Endothelial cell of umbilical vein (primary cell): ENCODE results near the gene RTL10. TPM values are rescaled to one million over a fixed set of nuclear protein-coding genes. Genes with fewer than 3 reads are reported as not detected.

Experiments
- BruUV-seq: library from RNA; stranded (reverse); fragments of 400-500 nt; replicated peaks from 2 replicates; lab custom pipeline; 2021; lab: Mats Ljungman, UMichigan
- CTCF ChIA-PET: fragments of 300-600, 350-600 bp; sonication (Branson Sonifier 250); formaldehyde crosslinking; loops from one replicate; lab custom pipeline; 2021; ENCODE audit warnings: antibody characterized with exemption, inconsistent platforms; lab: Charles Lee
- POLR2A ChIA-PET: fragments of 300-600, 350-600 bp; sonication (Branson Sonifier 250); formaldehyde crosslinking; loops from one replicate; lab custom pipeline; 2021; ENCODE audit warnings: antibody characterized with exemption, inconsistent platforms; lab: Charles Lee
- DNase-seq: peaks from one replicate; pipeline ENCODE4 v3.0.0-alpha.2; 2011; ENCODE audit warnings: low read depth, low spot score
- FAIRE-seq: peaks from 2 replicates; lab custom pipeline; 2011; peaks lifted over from hg19 to GRCh38; lab: Jason Lieb, UNC
- H2AFZ ChIP-seq: 2 replicates; pipeline ENCODE4 v1.6.0; 2012; ENCODE audit warnings: low read depth, low read length, control low read depth, inconsistent platforms
- H3K27ac ChIP-seq: 2 replicates; pipeline ENCODE4 v1.5.1; 2011; ENCODE audit warnings: low read depth, mild to moderate bottlenecking, control low read depth, low read length, moderate library complexity; ENCODE audit not compliant: insufficient read depth
- H3K27me3 ChIP-seq, 2 experiments: 2 replicates each; pipeline versions ENCODE4 v1.6.0 to v1.6.1; 2011; ENCODE audit warnings: low read length in 2 of 2, mixed read lengths in 1 of 2; ENCODE audit not compliant: control insufficient read depth in 2 of 2, insufficient read depth in 2 of 2
- H3K36me3 ChIP-seq, 2 experiments: 2 replicates in 1 of 2; 3 replicates in 1 of 2; pipeline ENCODE4 v1.5.1; 2011; ENCODE audit warnings: low read length in 2 of 2, mild to moderate bottlenecking in 1 of 2, moderate library complexity in 1 of 2; ENCODE audit not compliant: control insufficient read depth in 2 of 2, insufficient read depth in 2 of 2; ENCODE audit errors: extremely low read depth in 1 of 2
- H3K4me1 ChIP-seq: 3 replicates; pipeline ENCODE4 v1.5.1; 2011; ENCODE audit warnings: mild to moderate bottlenecking, low read length; ENCODE audit not compliant: control insufficient read depth, insufficient read depth; ENCODE audit errors: extremely low read depth
- H3K4me2 ChIP-seq: 2 replicates; pipeline ENCODE4 v1.6.1; 2011; ENCODE audit warnings: low read length, control low read depth, mixed read lengths; ENCODE audit not compliant: insufficient read depth
- H3K4me3 ChIP-seq, 3 experiments: fragments of 200-600 bp in 1 of 3; sonication (generic), shearing (Covaris generic) in 1 of 3; replicated peaks in 1 of 3; 2 replicates each; pipeline ENCODE4 v1.5.1; 2011 to 2016; ENCODE audit warnings: control low read depth in 3 of 3, low read length in 3 of 3, mild to moderate bottlenecking in 2 of 3, inconsistent platforms in 1 of 3, low read depth in 1 of 3, moderate library complexity in 1 of 3; ENCODE audit not compliant: insufficient read depth in 1 of 3
- H3K79me2 ChIP-seq: 2 replicates; pipeline ENCODE4 v1.6.0; 2012; ENCODE audit warnings: low read length, inconsistent platforms; ENCODE audit not compliant: control insufficient read depth, insufficient read depth
- H3K9ac ChIP-seq: replicated peaks from 2 replicates; pipeline ENCODE3; 2011; ENCODE audit warnings: low read length, control low read depth; ENCODE audit not compliant: insufficient read depth; ENCODE audit errors: extremely low read depth
- H3K9me1 ChIP-seq: replicated peaks from 3 replicates; pipeline ENCODE4 v1.6.0; 2011; ENCODE audit warnings: mild to moderate bottlenecking, low read length; ENCODE audit not compliant: control insufficient read depth, insufficient read depth; ENCODE audit errors: extremely low read depth
- H3K9me3 ChIP-seq: replicated peaks from 2 replicates; pipeline ENCODE4 v1.5.1; 2012; ENCODE audit warnings: low read length, inconsistent platforms; ENCODE audit not compliant: control insufficient read depth, insufficient read depth
- H4K20me1 ChIP-seq: replicated peaks from 2 replicates; pipeline ENCODE3; 2011; ENCODE audit warnings: mild to moderate bottlenecking, low read length; ENCODE audit not compliant: control insufficient read depth, insufficient read depth; ENCODE audit errors: extremely low read depth
- CTCF ChIP-seq, 2 donors: IDR thresholded peaks; 1 replicate in 1 of 2; 2 replicates in 1 of 2; pipeline ENCODE4 v1.5.1; 2011; ENCODE audit warnings: low read length in 2 of 2, mild to moderate bottlenecking in 2 of 2, moderate library complexity in 2 of 2, control low read depth in 1 of 2, inconsistent platforms in 1 of 2, low read depth in 1 of 2; ENCODE audit not compliant: insufficient read depth in 1 of 2; ENCODE audit errors: extremely low read depth in 1 of 2
- EZH2 ChIP-seq: IDR thresholded peaks from 2 replicates; pipeline ENCODE4 v1.6.1; 2012; ENCODE audit warnings: borderline replicate concordance, low read depth, mild to moderate bottlenecking, moderate library complexity, low read length, inconsistent platforms; ENCODE audit not compliant: severe bottlenecking
- FOS ChIP-seq: IDR thresholded peaks from 2 replicates; pipeline ENCODE4 v1.6.1; 2011; ENCODE audit warnings: mild to moderate bottlenecking, low read length, moderate library complexity, borderline replicate concordance; ENCODE audit not compliant: insufficient read depth
- GATA2 ChIP-seq: IDR thresholded peaks from 2 replicates; pipeline ENCODE4 v1.7.0; 2011; ENCODE audit warnings: low read depth, mild to moderate bottlenecking, moderate library complexity, mixed read lengths, low read length; ENCODE audit not compliant: insufficient read length, insufficient read depth
- JUN ChIP-seq: IDR thresholded peaks from 2 replicates; pipeline ENCODE4 v1.6.1; 2011; ENCODE audit warnings: borderline replicate concordance, low read depth; ENCODE audit not compliant: insufficient read length, insufficient read depth
- MAX ChIP-seq: IDR thresholded peaks from 2 replicates; pipeline ENCODE4 v1.6.1; 2011; ENCODE audit not compliant: insufficient read depth, insufficient read length
- MYC ChIP-seq: IDR thresholded peaks from one replicate; pipeline ENCODE4 v1.6.1; 2011; ENCODE audit warnings: mild to moderate bottlenecking, low read depth, low read length
- POLR2A ChIP-seq: IDR thresholded peaks from 2 replicates; pipeline ENCODE4 v1.6.1; 2012; ENCODE audit warnings: low read depth, mild to moderate bottlenecking, control low read depth, low read length
- POLR2AphosphoS5 ChIP-seq: IDR thresholded peaks from 2 replicates; pipeline ENCODE4 v1.6.1; 2012; ENCODE audit warnings: low read depth, mild to moderate bottlenecking, control low read depth, low read length, moderate library complexity; ENCODE audit not compliant: insufficient read depth
- dilution Hi-C: fragments of 300-500 bp; cut with MboI; formaldehyde crosslinking; loops from one replicate; pipeline ENCODE4 v1.15.0; 2019; ENCODE audit warnings: low sequenced_read_pairs; ENCODE audit not compliant: extremely low pct_ligation_motif_present
- intact Hi-C: fragments of 100-400 bp; cut with micrococcal nuclease; formaldehyde crosslinking; loops from one replicate; pipeline ENCODE4 v1.10.0; 2022
- polyA plus RNA-seq, 4 experiments: library from polyadenylated mRNA; depleted of rRNA in 3 of 4; stranded (reverse) in 3 of 4; unstranded in 1 of 4; fragments of >200 nt; gene quantifications; 2 replicates each; pipeline versions ENCODE4 v1.2.1 to v1.2.3, GENCODE V29; 2011 to 2012; ENCODE audit warnings: missing spikeins in 1 of 4
- total RNA-seq: library from RNA; stranded (reverse); gene quantifications from 2 replicates; pipeline ENCODE4 v1.2.3, GENCODE V29; 2021

The RTL10 gene
- total and polyA plus RNA-seq, 2 donors (not counting 3 experiments of a cell fraction or from before 2014, with no cell fraction given) = 31.9 to 40.8 TPM

GRCh38 chr22:19822301-19823117 is 32.2 kb downstream of the RTL10 start:
- Histone ChIP-seq H3K9me3 (no peaks in the 10 kb centered on the region), H3K9ac (no peak overlapping the region), H3K4me3 (no peak overlapping the region), H3K27me3 (no peaks in the 10 kb centered on the region), H3K4me2 (no peak overlapping the region), H4K20me1 (no peaks in the 10 kb centered on the region), H3K27ac (no peak overlapping the region), H3K9me1 (no peaks in the 10 kb centered on the region), H3K36me3 (no peaks in the 10 kb centered on the region), H3K4me1 (no peaks in the 10 kb centered on the region), H2AFZ (no peak overlapping the region), H3K79me2 (no peaks in the 10 kb centered on the region)
- no peak for FAIRE-seq
- ChIA-PET POLR2A (interaction anchor here (0.6 kb wide), 1 partner anchor 49 kb away, joined by 3 read pairs; no protein-coding TSS in a partner anchor), CTCF (interaction anchor here (0.7 to 2.5 kb wide), 2 partner anchors 10 to 88 kb away, joined by 3 to 9 read pairs; no protein-coding TSS in a partner anchor)
- TF ChIP-seq POLR2A (no peak), EZH2 (no peak), MAX (no peak), MYC (no peak), GATA2 (no peak), FOS (no peak), CTCF (IDR thresholded peaks at IDR 0.05; ENCODE audit: extremely low read depth in 1 of 2, insufficient read depth in 1 of 2, low read depth in 1 of 2, low read length in 2 of 2) (no peak), POLR2AphosphoS5 (no peak), JUN (no peak)
- no TSS peak for BruUV-seq
- dilution Hi-C loops = no loop called here
- no peak for DNase-seq
- intact Hi-C loops = no loop called here
